ENCODE results near the gene SERPINB1.

DNA sequence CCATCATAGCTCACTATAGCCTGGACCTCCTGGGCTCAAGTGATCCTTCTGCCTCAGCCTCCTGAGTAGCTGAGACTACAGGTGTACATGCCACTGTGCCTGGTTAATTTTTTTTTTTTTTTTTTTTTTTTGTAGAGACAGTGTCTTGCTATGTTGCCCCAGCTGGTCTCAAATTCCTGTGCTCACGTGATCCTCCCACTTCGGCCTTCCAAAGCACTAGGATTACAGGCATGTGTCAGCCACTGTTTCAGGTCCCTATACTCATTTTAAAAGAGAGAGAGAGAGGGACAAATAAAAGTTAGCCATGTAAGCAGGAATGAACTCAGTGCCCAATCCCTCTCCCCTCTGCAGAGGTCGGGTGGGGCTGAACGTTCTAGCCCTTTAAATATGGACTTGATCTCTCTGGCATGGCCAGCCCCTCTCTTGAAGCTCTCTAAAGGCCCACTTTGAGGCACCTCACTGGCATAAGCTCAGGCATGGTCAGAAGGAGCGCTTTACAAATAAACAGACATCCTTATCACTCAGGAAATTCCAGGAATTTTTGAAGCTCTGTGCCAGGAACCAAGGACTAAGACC is 9.0 kb upstream of the SERPINB1 start:
- TF ChIP-seq, protein P1, sequence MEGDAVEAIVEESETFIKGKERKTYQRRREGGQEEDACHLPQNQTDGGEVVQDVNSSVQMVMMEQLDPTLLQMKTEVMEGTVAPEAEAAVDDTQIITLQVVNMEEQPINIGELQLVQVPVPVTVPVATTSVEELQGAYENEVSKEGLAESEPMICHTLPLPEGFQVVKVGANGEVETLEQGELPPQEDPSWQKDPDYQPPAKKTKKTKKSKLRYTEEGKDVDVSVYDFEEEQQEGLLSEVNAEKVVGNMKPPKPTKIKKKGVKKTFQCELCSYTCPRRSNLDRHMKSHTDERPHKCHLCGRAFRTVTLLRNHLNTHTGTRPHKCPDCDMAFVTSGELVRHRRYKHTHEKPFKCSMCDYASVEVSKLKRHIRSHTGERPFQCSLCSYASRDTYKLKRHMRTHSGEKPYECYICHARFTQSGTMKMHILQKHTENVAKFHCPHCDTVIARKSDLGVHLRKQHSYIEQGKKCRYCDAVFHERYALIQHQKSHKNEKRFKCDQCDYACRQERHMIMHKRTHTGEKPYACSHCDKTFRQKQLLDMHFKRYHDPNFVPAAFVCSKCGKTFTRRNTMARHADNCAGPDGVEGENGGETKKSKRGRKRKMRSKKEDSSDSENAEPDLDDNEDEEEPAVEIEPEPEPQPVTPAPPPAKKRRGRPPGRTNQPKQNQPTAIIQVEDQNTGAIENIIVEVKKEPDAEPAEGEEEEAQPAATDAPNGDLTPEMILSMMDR (IDR thresholded peaks at IDR 0.05; ENCODE audit: low read depth, low read length, poor library complexity, severe bottlenecking): no peak
- TF ChIP-seq EZH2phosphoT487 (IDR thresholded peaks at IDR 0.05; ENCODE audit: borderline replicate concordance, low read length): no peak

All from DOHH2 (cell line).